ENCODE data around the gene PTPN22. TPM values are rescaled to one million over a fixed set of nuclear protein-coding genes. Genes with fewer than 3 reads are reported as not detected.
A peak's percentile ranks its signal among the peaks of the same experiment; 100 is the strongest.

The PTPN22 gene
- total RNA-seq, 1 donor from 2014 or later, result 0.44 TPM

GRCh38 chr1:113913887-113914664, 42.6 kb upstream of the PTPN22 start:
- Histone ChIP-seq H3K9me3 (replicated peaks) (no peaks in the 10 kb centered on the region), H3K27me3 (ENCODE audit: low read depth) (no peaks in the 10 kb centered on the region), H3K27ac (replicated peaks) (peak overlapping the region; percentile 84), H3K4me1 (peaks cover 19% of the 10 kb centered on the region), H3K36me3 (peaks cover 26% of the 10 kb centered on the region), H3K4me3 (no peak overlapping the region)
- no peak for TF ChIP-seq CTCF (IDR thresholded peaks at IDR 0.05; ENCODE audit: borderline replicate concordance)
- intact Hi-C loops (cut with micrococcal nuclease), result no loop called here
- DNase-seq, result no peak

- Histone ChIP-seq H3K9me3 (replicated peaks) (no peaks in the 10 kb centered on the region), H3K27ac (replicated peaks) (peak overlapping the region; percentile 84), H3K4me3 (peak overlapping the region; percentile 4), H3K27me3 (ENCODE audit: low read depth) (no peaks in the 10 kb centered on the region), H3K36me3 (peaks cover 34% of the 10 kb centered on the region), H3K4me1 (peaks cover 19% of the 10 kb centered on the region)
- intact Hi-C loops (cut with micrococcal nuclease), result no loop called here
- DNase-seq, result no peak
- no peak for TF ChIP-seq CTCF (IDR thresholded peaks at IDR 0.05; ENCODE audit: borderline replicate concordance)
Observed at GRCh38 chr1:113913312-113913668, 41.8 kb upstream of the PTPN22 start.

- intact Hi-C loops (cut with micrococcal nuclease), result no loop called here
- Histone ChIP-seq H3K9me3 (replicated peaks) (no peaks in the 10 kb centered on the region), H3K27ac (replicated peaks) (peak overlapping the region; percentile 84), H3K4me3 (peak overlapping the region; percentile 4), H3K27me3 (ENCODE audit: low read depth) (no peaks in the 10 kb centered on the region), H3K36me3 (peaks cover 39% of the 10 kb centered on the region), H3K4me1 (peaks cover 19% of the 10 kb centered on the region)
- no peak for TF ChIP-seq CTCF (IDR thresholded peaks at IDR 0.05; ENCODE audit: borderline replicate concordance)
- DNase-seq, result peak; percentile 43
Observed at GRCh38 chr1:113912594-113913311, 41.2 kb upstream of the PTPN22 start.

- Histone ChIP-seq H3K27me3 (ENCODE audit: low read depth) (no peaks in the 10 kb centered on the region), H3K4me3 (peak overlapping the region; percentile 71), H3K4me1 (peaks cover 38% of the 10 kb centered on the region), H3K27ac (replicated peaks) (peak overlapping the region; percentile 93), H3K36me3 (peaks cover 48% of the 10 kb centered on the region), H3K9me3 (replicated peaks) (no peaks in the 10 kb centered on the region)
- no peak for TF ChIP-seq CTCF (IDR thresholded peaks at IDR 0.05; ENCODE audit: borderline replicate concordance)
- intact Hi-C loops (cut with micrococcal nuclease), result loop anchor here (2.0 kb wide), 1 partner anchor 25 kb away; no protein-coding TSS in a partner anchor
- peak; percentile 22 for DNase-seq
Observed at GRCh38 chr1:113905435-113905861, 33.9 kb upstream of the PTPN22 start.

- Histone ChIP-seq H3K27ac (replicated peaks) (peak within 1 kb of the TSS; percentile 93), H3K4me1 (peaks cover 38% of the 10 kb centered on the region), H3K9me3 (replicated peaks) (no peaks in the 10 kb centered on the region), H3K4me3 (peak within 1 kb of the TSS; percentile 71), H3K36me3 (peaks cover 50% of the 10 kb centered on the region), H3K27me3 (ENCODE audit: low read depth) (no peaks in the 10 kb centered on the region)
- peak; percentile 99 for DNase-seq
- peak; percentile 78 for TF ChIP-seq CTCF (IDR thresholded peaks at IDR 0.05; ENCODE audit: borderline replicate concordance)
- intact Hi-C loops (cut with micrococcal nuclease), result loop anchor here (2.0 kb wide), 1 partner anchor 26 kb away; no protein-coding TSS in a partner anchor
Observed at GRCh38 chr1:113904674-113905434, 33.3 kb upstream of the PTPN22 start, which contains the start of the genes AP4B1 and DCLRE1B. AP4B1 (minus strand) TSS chr1:113904799; CDS start chr1:113904717, 82 bp downstream. DCLRE1B (plus strand) TSS chr1:113905326; CDS start chr1:113905587, 261 bp downstream.

Measured in left ventricle myocardium inferior (tissue), 1 donor.